GDM1 (cell line): ENCODE results near the gene MECP2.
"Not testable (repeated sequence)": the region's sequence is repeated elsewhere in the genome, so short reads cannot be mapped to it uniquely, and the experiment has no call there.

Experiments
- DNase-seq: peaks from one replicate; lab custom pipeline; 2025; lab: John Stamatoyannopoulos, UW

The MECP2 gene

DNA sequence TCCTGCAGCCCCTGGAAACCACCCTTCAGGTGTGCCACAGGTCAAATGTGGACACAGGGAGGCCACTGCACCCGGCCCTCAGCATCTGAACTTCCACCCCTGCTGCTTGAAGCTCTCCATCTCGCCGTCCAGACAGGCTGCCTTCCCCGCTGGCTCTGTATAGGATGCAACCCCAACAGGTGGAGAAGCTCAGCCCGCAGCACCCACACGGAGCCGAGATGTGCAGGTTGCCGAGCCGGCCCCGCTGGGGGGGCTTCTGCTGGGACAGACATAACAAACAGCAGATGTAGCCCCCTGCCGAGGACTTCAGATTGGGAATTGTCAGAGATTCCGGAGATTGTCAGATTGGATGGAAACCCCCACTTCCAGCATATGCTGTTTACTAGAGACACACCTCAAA lies 104.4 kb downstream of the MECP2 start:
- DNase-seq: no peak

- no peak for DNase-seq
These were observed 105.3 kb downstream of the MECP2 start for GRCh38 chrX:153992180-153992579.

DNA sequence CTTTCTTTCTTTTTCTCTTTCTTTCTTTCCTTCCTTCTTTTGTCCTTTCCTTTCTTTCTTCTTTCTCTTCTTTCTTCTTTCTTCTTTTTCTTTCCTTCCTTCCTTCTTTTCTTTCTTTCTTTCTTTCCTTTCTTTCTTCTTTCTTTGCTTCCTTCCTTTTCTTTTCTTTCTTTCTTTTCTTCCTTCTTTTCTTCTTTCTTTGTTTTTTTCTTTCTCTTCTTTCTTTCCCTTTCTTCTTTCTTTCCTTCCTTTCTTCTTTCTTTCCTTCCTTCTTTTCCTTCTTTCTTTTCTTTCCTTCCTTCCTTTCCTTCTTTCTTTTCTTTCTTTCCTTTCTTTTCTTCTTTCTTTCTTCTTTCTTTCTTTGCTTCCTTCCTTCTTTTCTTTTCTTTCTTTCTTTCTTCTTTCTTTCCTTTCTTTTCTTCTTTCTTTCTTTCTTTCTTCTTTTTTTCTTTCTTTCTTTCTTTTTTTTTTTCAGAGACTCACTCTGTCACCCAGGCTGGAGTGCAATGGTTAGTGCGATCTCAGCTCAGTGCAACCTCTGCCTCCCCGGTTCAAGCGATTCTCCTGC lies 106.4 kb downstream of the MECP2 start:
- DNase-seq: no peak

GRCh38 chrX:153989973-153990655 lies 107.4 kb downstream of the MECP2 start:
- DNase-seq: no peak

- no peak for DNase-seq
These were observed 109.0 kb downstream of the MECP2 start for GRCh38 chrX:153988493-153988892.

GRCh38 chrX:153984351-153985178 lies 113.0 kb downstream of the MECP2 start:
- no peak for DNase-seq

DNA sequence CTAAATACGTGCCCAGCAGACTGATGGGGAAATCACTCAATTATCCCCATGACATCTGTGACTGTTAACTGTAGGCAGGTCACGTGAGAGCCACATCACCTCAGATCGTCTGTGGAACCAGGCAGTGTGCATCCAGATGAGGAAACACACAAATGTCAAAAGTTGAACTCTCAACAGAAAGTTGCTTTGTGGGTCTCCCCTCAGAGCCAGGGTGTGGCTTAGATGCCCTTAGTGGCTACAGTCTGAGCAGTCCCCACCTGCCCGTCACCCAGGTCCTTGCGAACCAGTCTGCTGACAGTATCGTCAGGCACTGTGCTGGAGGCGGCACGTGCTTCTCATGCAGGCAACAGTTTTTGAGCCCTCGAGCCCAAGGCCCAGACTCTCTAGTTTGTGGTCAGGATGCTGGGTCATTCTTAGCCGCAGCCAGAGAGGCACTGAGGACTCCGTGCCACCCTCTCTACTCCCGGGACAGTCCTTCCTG lies 114.2 kb downstream of the MECP2 start:
- no peak for DNase-seq

GRCh38 chrX:153981771-153982533 lies 115.6 kb downstream of the MECP2 start:
- DNase-seq: peak; percentile 74

GRCh38 chrX:153981231-153981630 lies 116.3 kb downstream of the MECP2 start:
- DNase-seq: no peak

GRCh38 chrX:153980394-153980793 lies 117.1 kb downstream of the MECP2 start:
- not testable (repeated sequence) for DNase-seq

DNA sequence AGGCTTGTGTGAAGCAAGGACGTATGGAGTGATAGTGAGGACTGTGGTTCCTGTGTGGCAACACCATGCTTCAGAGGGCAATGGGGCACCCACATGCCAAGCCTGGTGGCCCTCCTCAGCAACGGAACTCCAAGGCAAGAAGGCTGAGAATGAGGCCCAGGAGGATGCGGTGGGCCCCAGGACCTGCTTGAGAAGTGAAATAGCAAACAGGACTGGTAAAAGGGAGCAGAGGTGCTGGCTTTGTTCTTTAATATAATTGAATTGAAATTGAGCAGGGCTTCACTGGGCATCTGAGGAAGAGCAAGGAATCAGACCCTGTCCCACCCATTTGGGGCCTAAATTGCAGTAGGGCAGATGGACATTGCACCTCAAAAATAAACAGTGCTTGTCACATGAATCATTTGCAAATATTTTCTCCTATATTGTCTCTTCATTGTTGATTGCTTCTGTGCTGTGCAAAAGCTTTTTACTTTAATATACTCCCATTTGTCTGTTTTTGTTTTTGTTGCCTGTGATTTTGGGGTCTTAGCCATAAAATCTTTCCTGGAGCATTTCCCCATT lies 122.7 kb downstream of the MECP2 start:
- no peak for DNase-seq

- no peak for DNase-seq
These were observed 123.4 kb downstream of the MECP2 start for GRCh38 chrX:153974003-153974725.

GRCh38 chrX:153973127-153974002 lies 124.2 kb downstream of the MECP2 start:
- DNase-seq: no peak

DNA sequence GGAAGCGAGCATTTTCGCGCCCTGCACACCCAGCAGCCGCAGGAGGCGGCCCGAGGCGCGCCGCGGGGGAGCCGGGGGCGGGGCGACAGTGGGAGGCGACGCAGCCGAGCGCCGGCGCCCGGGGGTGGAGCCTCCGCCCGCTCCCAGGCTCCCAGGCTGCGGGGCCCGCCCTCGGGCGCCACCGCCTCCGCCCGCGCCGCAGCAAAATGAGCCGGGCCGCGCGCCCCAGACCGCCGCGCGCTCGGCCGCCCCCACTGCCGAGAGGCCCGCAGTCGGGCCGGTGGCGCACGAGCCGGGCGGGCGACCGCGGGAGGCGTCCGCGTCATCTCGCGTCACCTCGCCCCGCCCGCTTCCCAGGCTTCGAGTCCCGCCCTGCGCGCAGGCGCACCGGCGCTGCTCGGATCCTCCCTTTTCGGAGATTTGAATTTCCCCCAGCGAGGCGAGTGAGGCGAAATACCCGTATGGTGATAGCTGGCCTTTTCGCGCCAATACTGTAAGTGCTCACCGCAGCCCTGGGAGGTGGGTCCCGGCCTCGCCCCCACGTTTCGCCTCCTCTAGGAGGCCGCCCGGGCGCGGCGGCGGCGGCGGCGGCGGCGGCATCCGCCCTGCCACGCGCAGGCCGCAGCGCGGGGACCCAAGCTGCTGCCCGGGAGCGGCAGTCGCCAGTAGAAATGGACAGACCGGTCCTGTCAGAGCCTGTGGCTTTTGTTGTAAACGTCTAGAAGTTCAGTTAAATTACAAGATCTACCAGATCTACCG lies 125.0 kb downstream of the MECP2 start, which contains the start of gene TMEM187:
TSS of gene TMEM187 (plus strand) at position 387 of the 759 bp plus-strand sequence. CDS start 9,309 bp downstream, outside the sequence.
- peak; percentile 86 for DNase-seq
